DND-41 (cell line): Measurements from ENCODE around the gene FGR.

Source experiments
- EZH2 ChIP-seq: IDR thresholded peaks from 3 replicates; pipeline ENCODE4 v1.6.1; 2012; ENCODE audit warnings: borderline replicate concordance, low read depth, mild to moderate bottlenecking, moderate library complexity, low read length, inconsistent platforms; ENCODE audit not compliant: severe bottlenecking
- TF ChIP-seq, protein P1 (sequence below): IDR thresholded peaks from 2 replicates; pipeline ENCODE4 v1.5.1; 2012; ENCODE audit warnings: borderline replicate concordance, low read length, moderate library complexity, mild to moderate bottlenecking; ENCODE audit not compliant: poor library complexity, severe bottlenecking; ENCODE audit errors: extremely low read depth

DNA sequence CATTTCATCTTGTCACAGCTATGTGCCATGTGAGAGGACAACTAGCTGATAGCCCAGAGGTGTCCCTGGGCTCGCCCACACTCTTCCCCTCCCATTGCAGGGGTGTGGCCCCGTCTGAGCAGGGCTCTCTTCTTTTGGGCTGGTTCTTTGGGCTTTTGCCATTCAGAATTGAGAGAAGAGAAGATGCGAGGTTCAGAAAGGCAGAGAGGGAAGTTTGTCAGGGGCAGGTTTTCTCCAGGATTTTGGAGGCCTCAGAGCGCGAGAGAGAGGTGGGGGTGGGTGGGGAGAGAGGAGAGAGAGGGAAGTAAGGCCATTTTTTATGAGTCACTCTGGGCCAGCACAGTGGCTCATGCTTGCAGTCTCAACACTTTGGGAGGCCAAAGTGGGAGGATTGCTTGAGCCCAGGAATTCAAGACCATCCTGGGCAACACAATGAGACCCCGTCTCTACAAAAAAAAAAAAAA, 31.8 kb upstream of the FGR start:
- TF ChIP-seq, protein P1, sequence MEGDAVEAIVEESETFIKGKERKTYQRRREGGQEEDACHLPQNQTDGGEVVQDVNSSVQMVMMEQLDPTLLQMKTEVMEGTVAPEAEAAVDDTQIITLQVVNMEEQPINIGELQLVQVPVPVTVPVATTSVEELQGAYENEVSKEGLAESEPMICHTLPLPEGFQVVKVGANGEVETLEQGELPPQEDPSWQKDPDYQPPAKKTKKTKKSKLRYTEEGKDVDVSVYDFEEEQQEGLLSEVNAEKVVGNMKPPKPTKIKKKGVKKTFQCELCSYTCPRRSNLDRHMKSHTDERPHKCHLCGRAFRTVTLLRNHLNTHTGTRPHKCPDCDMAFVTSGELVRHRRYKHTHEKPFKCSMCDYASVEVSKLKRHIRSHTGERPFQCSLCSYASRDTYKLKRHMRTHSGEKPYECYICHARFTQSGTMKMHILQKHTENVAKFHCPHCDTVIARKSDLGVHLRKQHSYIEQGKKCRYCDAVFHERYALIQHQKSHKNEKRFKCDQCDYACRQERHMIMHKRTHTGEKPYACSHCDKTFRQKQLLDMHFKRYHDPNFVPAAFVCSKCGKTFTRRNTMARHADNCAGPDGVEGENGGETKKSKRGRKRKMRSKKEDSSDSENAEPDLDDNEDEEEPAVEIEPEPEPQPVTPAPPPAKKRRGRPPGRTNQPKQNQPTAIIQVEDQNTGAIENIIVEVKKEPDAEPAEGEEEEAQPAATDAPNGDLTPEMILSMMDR = no peak
- TF ChIP-seq EZH2 = no peak
